PC-9 (cell line): ENCODE measurements around the gene MYO3B. TPM values are rescaled to one million over a fixed set of nuclear protein-coding genes. Genes with fewer than 3 reads are reported as not detected.

Experiments
- BruUV-seq: library from RNA; stranded (reverse); fragments of 400-500 nt; replicated peaks from 2 replicates; lab custom pipeline; 2021; lab: Mats Ljungman, UMichigan
- CTCF ChIA-PET: fragments of 300-600 bp; sonication (Branson Sonifier 250); formaldehyde crosslinking; loops from one replicate; lab custom pipeline; 2022; ENCODE audit warnings: antibody characterized with exemption; lab: Charles Lee
- POLR2A ChIA-PET: fragments of 300-600 bp; sonication (Branson Sonifier 250); formaldehyde crosslinking; loops from one replicate; lab custom pipeline; 2022; ENCODE audit warnings: antibody characterized with exemption; ENCODE audit not compliant: unreplicated experiment; lab: Charles Lee
- DNase-seq, 2 experiments: peaks; one replicate each; pipeline versions ENCODE4 v3.0.0 to v3.0.0-alpha.2; 2015 to 2022; ENCODE audit warnings: mixed read lengths in 1 of 2
- H2AFZ ChIP-seq: fragments of 200-600 bp; sonication (generic); 2 replicates; pipeline ENCODE4 v1.8.1; 2017; ENCODE audit warnings: antibody characterized with exemption
- H3F3A ChIP-seq: fragments of 200-600 bp; sonication (generic); 2 replicates; pipeline ENCODE4 v1.8.1; 2017; ENCODE audit warnings: antibody characterized with exemption, mild to moderate bottlenecking, low read depth; ENCODE audit not compliant: insufficient read depth
- H3K27ac ChIP-seq: fragments of 200-600 bp; sonication (generic); 2 replicates; pipeline ENCODE4 v1.6.1; 2016; ENCODE audit warnings: mixed run types
- H3K27me3 ChIP-seq: fragments of 200-600 bp; sonication (generic); 2 replicates; pipeline ENCODE4 v1.6.1; 2016; ENCODE audit warnings: low read depth, mixed run types; ENCODE audit not compliant: insufficient read depth
- H3K36me3 ChIP-seq: fragments of 200-600 bp; sonication (generic); 2 replicates; pipeline ENCODE4 v1.6.1; 2016; ENCODE audit warnings: low read depth, mixed run types
- H3K4me1 ChIP-seq: fragments of 200-600 bp; sonication (generic); replicated peaks from 2 replicates; pipeline ENCODE4 v1.6.1; 2016; ENCODE audit warnings: mixed run types; ENCODE audit not compliant: insufficient read depth
- H3K4me2 ChIP-seq: fragments of 200-600 bp; sonication (generic); 2 replicates; pipeline ENCODE4 v1.6.1; 2017; ENCODE audit warnings: mixed run types
- H3K4me3 ChIP-seq: fragments of 200-600 bp; sonication (generic); 2 replicates; pipeline ENCODE4 v1.6.1; 2016; ENCODE audit warnings: mixed run types
- H3K79me2 ChIP-seq: fragments of 200-600 bp; sonication (generic); 2 replicates; pipeline ENCODE4 v1.6.1; 2017; ENCODE audit warnings: low read depth, mixed run types
- H3K9me2 ChIP-seq: fragments of 200-600 bp; sonication (generic); 2 replicates; pipeline ENCODE4 v1.8.1; 2017; ENCODE audit warnings: mild to moderate bottlenecking; ENCODE audit not compliant: insufficient read depth
- H3K9me3 ChIP-seq: fragments of 200-600 bp; sonication (generic); 2 replicates; pipeline ENCODE4 v1.8.1; 2016; ENCODE audit warnings: low read depth; ENCODE audit not compliant: insufficient read depth
- H4K20me1 ChIP-seq: fragments of 200-600 bp; sonication (generic); 2 replicates; pipeline ENCODE4 v1.8.1; 2017; ENCODE audit not compliant: insufficient read depth
- CTCF ChIP-seq: fragments of 200-600 bp; sonication (generic); conservative IDR thresholded peaks from 2 replicates; pipeline ENCODE4 v1.6.1; 2017; ENCODE audit warnings: mixed run types, antibody characterized with exemption, mild to moderate bottlenecking, moderate library complexity
- EZH2 ChIP-seq: fragments of 200-600 bp; sonication (generic); IDR thresholded peaks from 2 replicates; pipeline ENCODE4 v1.8.0; 2017; ENCODE audit warnings: antibody characterized with exemption, low read depth
- intact Hi-C: fragments of 100-400 bp; cut with micrococcal nuclease; formaldehyde crosslinking; loops from one replicate; pipeline ENCODE4 v1.10.0; 2022; ENCODE audit not compliant: unreplicated experiment
- total RNA-seq: library from RNA; stranded (reverse); gene quantifications from 2 replicates; pipeline ENCODE4 v1.2.3, GENCODE V29; 2021

MYO3B gene
- total RNA-seq, 1 experiment from 2014 or later, result 5.3 TPM

GRCh38 chr2:170260188-170260587 is 82.2 kb downstream of the MYO3B start:
- intact Hi-C loops, result no loop called here
- Histone ChIP-seq H3K36me3 (no peaks in the 10 kb centered on the region), H3K27me3 (no peaks in the 10 kb centered on the region), H3K9me2 (no peaks in the 10 kb centered on the region), H3K27ac (no peak overlapping the region), H4K20me1 (no peaks in the 10 kb centered on the region), H3K4me2 (no peak overlapping the region), H3K4me1 (peaks cover 8% of the 10 kb centered on the region; the same call in 1 of the 2 replicates), H3K79me2 (no peaks in the 10 kb centered on the region), H3K4me3 (no peak overlapping the region), H3F3A (no peaks in the 10 kb centered on the region), H3K9me3 (no peaks in the 10 kb centered on the region), H2AFZ (no peak overlapping the region)
- no peak for TF ChIP-seq EZH2
- TF ChIP-seq CTCF, result no peak
- ChIA-PET POLR2A (no interaction called here), CTCF (no interaction called here)
- BruUV-seq, result no TSS peak
- no peak for DNase-seq

GRCh38 chr2:170261566-170261965 is 83.6 kb downstream of the MYO3B start:
- H2AFZ ChIP-seq, result no peak overlapping the region
- ChIA-PET POLR2A (no interaction called here), CTCF (no interaction called here)
- H3K27ac ChIP-seq, result no peak overlapping the region
- no TSS peak for BruUV-seq
- H3K36me3 ChIP-seq, result no peaks in the 10 kb centered on the region
- no peaks in the 10 kb centered on the region for H3K9me2 ChIP-seq
- H3K4me1 ChIP-seq, result no peaks in the 10 kb centered on the region
- no peak for DNase-seq
- H3F3A ChIP-seq, result no peaks in the 10 kb centered on the region
- no peak overlapping the region for H3K4me3 ChIP-seq
- no peaks in the 10 kb centered on the region for H3K79me2 ChIP-seq
- H3K9me3 ChIP-seq, result 0 out of 2 replicates have a peak, but pooled peaks cover 3% of the 10 kb centered on the region
- H3K4me2 ChIP-seq, result no peak overlapping the region
- no peaks in the 10 kb centered on the region for H3K27me3 ChIP-seq
- intact Hi-C loops, result no loop called here
- no peaks in the 10 kb centered on the region for H4K20me1 ChIP-seq
- TF ChIP-seq EZH2, result no peak
- TF ChIP-seq CTCF, result no peak

- TF ChIP-seq CTCF, result no peak
- no peak for TF ChIP-seq EZH2
These were observed 84.4 kb downstream of the MYO3B start for GRCh38 chr2:170262343-170262742.

More at GRCh38 chr2:170262343-170262742, 84.4 kb downstream of the MYO3B start:
- H3K4me1 ChIP-seq, result no peaks in the 10 kb centered on the region
- H3K79me2 ChIP-seq, result no peaks in the 10 kb centered on the region
- BruUV-seq, result no TSS peak
- H3K9me2 ChIP-seq, result no peaks in the 10 kb centered on the region
- H3K4me2 ChIP-seq, result no peak overlapping the region
- H3K27me3 ChIP-seq, result no peaks in the 10 kb centered on the region
- H3K4me3 ChIP-seq, result no peak overlapping the region
- no peak for DNase-seq
- intact Hi-C loops, result no loop called here
- H3K9me3 ChIP-seq, result 0 out of 2 replicates have a peak, but pooled peaks cover 3% of the 10 kb centered on the region
- no peaks in the 10 kb centered on the region for H3F3A ChIP-seq
- H4K20me1 ChIP-seq, result no peaks in the 10 kb centered on the region
- H3K36me3 ChIP-seq, result no peaks in the 10 kb centered on the region
- H2AFZ ChIP-seq, result no peak overlapping the region
- ChIA-PET CTCF (no interaction called here), POLR2A (no interaction called here)
- no peak overlapping the region for H3K27ac ChIP-seq
